ENCODE measurements around the gene MAST1. TPM values are rescaled to one million over a fixed set of nuclear protein-coding genes. Genes with fewer than 3 reads are reported as not detected.

MAST1 gene
- total RNA-seq (0.20 and 0.32 TPM in 2 replicates), polyA plus RNA-seq (0.22 and 0.54 TPM in 2 replicates)

DNA sequence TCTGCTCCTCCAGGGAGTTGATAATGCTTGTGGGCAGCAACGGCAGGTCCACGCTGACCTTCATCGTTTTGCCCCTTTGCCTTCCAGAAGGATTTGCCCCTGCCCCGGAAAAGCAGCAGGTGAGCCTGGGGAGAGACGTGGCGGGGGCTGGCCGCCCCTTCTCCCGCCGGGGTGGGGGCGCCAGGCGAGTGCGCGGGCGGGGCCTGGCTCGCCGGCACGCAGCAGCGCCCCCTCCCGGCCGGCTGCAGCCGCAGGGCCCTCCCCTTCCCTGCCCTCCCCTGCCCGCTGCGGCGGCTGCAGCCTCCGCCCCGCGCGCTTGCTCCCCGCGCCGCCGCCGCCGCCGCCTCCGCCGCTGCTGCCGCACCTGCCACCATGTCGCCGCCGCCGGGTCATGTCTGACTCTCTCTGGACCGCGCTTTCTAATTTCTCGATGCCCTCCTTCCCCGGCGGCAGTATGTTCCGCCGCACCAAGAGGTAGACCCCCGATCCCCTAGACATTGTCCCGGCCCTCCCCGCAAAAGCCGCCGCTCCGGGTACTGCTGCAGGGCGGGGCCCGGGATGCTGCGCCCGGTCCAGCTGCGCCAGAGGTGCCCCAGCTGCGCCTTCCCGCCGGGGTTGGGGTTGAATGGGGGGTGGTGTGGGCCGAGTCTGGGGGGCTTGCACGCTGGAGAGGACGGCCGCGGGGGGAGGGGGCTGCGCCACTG is at the start of gene MAST1:
Gene MAST1 (plus strand): TSS at position 334 of the 704 bp plus-strand sequence. CDS start 58 bp downstream, at position 392.
- Histone ChIP-seq H3K4me1 (ENCODE audit: insufficient read depth) (no peaks in the 10 kb centered on the region), H3K27ac (no peak within 1 kb of the TSS), H2AFZ (peak within 1 kb of the TSS; percentile 26), H3K79me2 (no peaks in the 10 kb centered on the region), H3K4me2 (peak within 1 kb of the TSS; percentile 91), H4K20me1 (ENCODE audit: insufficient read depth, poor library complexity, severe bottlenecking) (no peaks in the 10 kb centered on the region), H3K36me3 (replicated peaks; ENCODE audit: insufficient read depth, low read depth) (no peaks in the 10 kb centered on the region), H3K4me3 (peak within 1 kb of the TSS; percentile 45), H3K9me2 (replicated peaks; ENCODE audit: insufficient read depth) (no peaks in the 10 kb centered on the region), H3K27me3 (peaks cover 83% of the 10 kb centered on the region), H3K9me3 (ENCODE audit: low read depth) (no peaks in the 10 kb centered on the region)
- WGBS (ENCODE audit: low lambda C conversion rate, missing lambda C conversion rate): 1% methylated on average over 16 of the region's 69 CpGs
- TF ChIP-seq EZH2 (IDR thresholded peaks at IDR 0.05; ENCODE audit: borderline replicate concordance) (peak; percentile 83), CTCF (IDR thresholded peaks at IDR 0.05; ENCODE audit: poor library complexity) (peak; percentile 39), EZH2phosphoT487 (IDR thresholded peaks at IDR 0.05; ENCODE audit: low read depth, severe bottlenecking, unreplicated experiment) (no peak)
- peak; percentile 83 for DNase-seq (ENCODE audit: low spot score)

GRCh38 chr19:12788682-12789097 is 49.6 kb upstream of the MAST1 start:
- WGBS (ENCODE audit: low lambda C conversion rate, missing lambda C conversion rate): 36% methylated on average over 3 of the region's 12 CpGs
- Histone ChIP-seq H3K27ac (peak overlapping the region; percentile 99), H3K9me2 (replicated peaks; ENCODE audit: insufficient read depth) (no peaks in the 10 kb centered on the region), H2AFZ (no peak overlapping the region), H3K4me1 (ENCODE audit: insufficient read depth) (peaks cover 61% of the 10 kb centered on the region), H3K9me3 (ENCODE audit: low read depth) (no peaks in the 10 kb centered on the region), H4K20me1 (ENCODE audit: insufficient read depth, poor library complexity, severe bottlenecking) (peaks cover 10% of the 10 kb centered on the region), H3K79me2 (peaks cover 18% of the 10 kb centered on the region), H3K27me3 (no peaks in the 10 kb centered on the region), H3K36me3 (replicated peaks; ENCODE audit: insufficient read depth, low read depth) (no peaks in the 10 kb centered on the region), H3K4me3 (no peak overlapping the region), H3K4me2 (peak overlapping the region; percentile 84)
- peak; percentile 91 for DNase-seq (ENCODE audit: low spot score)
- no peak for TF ChIP-seq CTCF (IDR thresholded peaks at IDR 0.05; ENCODE audit: poor library complexity)
- no peak for TF ChIP-seq EZH2 (IDR thresholded peaks at IDR 0.05; ENCODE audit: borderline replicate concordance)
- no peak for TF ChIP-seq EZH2phosphoT487 (IDR thresholded peaks at IDR 0.05; ENCODE audit: low read depth, severe bottlenecking, unreplicated experiment)

GRCh38 chr19:12789098-12789903 is 49.0 kb upstream of the MAST1 start:
- Histone ChIP-seq H3K9me2 (replicated peaks; ENCODE audit: insufficient read depth) (no peaks in the 10 kb centered on the region), H3K4me2 (peak overlapping the region; percentile 84), H4K20me1 (ENCODE audit: insufficient read depth, poor library complexity, severe bottlenecking) (peaks cover 10% of the 10 kb centered on the region), H3K9me3 (ENCODE audit: low read depth) (no peaks in the 10 kb centered on the region), H3K36me3 (replicated peaks; ENCODE audit: insufficient read depth, low read depth) (no peaks in the 10 kb centered on the region), H3K4me1 (ENCODE audit: insufficient read depth) (peaks cover 55% of the 10 kb centered on the region), H3K4me3 (no peak overlapping the region), H3K27me3 (no peaks in the 10 kb centered on the region), H3K27ac (peak overlapping the region; percentile 99), H3K79me2 (peaks cover 18% of the 10 kb centered on the region), H2AFZ (no peak overlapping the region)
- WGBS (ENCODE audit: low lambda C conversion rate, missing lambda C conversion rate): 12% methylated on average over 18 of the region's 46 CpGs
- TF ChIP-seq EZH2 (IDR thresholded peaks at IDR 0.05; ENCODE audit: borderline replicate concordance): no peak
- no peak for TF ChIP-seq CTCF (IDR thresholded peaks at IDR 0.05; ENCODE audit: poor library complexity)
- no peak for TF ChIP-seq EZH2phosphoT487 (IDR thresholded peaks at IDR 0.05; ENCODE audit: low read depth, severe bottlenecking, unreplicated experiment)
- DNase-seq (ENCODE audit: low spot score): no peak

All from hepatocyte (in vitro differentiated cells).